GM18502 (cell line): Measurements from ENCODE around the gene CKAP2L.
"Not testable (repeated sequence)": the region's sequence is repeated elsewhere in the genome, so short reads cannot be mapped to it uniquely, and the experiment has no call there.

Experiments used
- ATAC-seq: cut with Tn5 transposase; IDR thresholded peaks from one replicate; pipeline ENCODE4 v1.9.1; 2021; ENCODE audit warnings: mild to moderate bottlenecking; ENCODE audit not compliant: unreplicated experiment, poor library complexity

Gene CKAP2L

GRCh38 chr2:112713585-112713925, 50.9 kb downstream of the CKAP2L start:
- no peak for ATAC-seq

- ATAC-seq, result no peak
Measured at GRCh38 chr2:112712903-112713584, 51.4 kb downstream of the CKAP2L start.

- ATAC-seq, result no peak
Measured at GRCh38 chr2:112712465-112712864, 51.9 kb downstream of the CKAP2L start.

DNA sequence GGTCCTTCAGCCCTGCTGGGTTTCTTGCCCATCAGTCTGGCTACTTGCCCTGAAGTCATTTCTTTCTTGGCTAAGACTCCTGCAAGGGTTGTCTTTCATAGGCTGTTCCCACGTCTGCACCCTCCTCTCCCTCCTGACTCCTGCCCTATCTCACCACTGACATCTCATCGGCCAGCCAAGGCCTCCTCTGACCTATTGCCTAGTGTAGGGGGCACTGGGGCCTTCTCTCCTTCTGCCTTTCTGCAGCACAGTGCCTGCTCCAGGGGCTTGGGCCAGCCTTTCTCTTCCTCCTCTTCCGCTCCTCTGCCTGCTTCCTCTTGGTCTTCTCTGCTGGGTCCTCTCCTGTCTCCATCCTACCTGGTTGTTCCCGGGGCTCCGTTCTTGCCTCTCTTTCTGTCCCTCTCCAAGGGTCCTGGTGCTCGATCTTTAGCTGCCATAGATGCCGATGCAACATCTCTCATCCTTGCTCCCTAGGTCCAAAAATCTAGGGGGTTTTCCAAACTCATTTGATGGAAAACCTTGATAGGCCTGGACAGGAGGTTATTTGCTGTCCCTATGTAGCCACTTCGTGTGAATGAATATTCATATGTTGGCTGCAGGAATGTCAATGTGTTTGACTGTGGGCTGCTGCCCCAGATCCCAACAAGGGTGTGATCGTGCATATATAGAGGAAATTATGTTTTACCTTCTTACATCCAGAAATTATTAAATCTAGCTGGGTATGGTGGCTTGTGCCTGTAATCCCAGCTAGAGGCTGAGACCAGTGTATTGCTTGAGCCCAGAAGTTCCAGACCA, 53.3 kb downstream of the CKAP2L start:
- ATAC-seq, result no peak

DNA sequence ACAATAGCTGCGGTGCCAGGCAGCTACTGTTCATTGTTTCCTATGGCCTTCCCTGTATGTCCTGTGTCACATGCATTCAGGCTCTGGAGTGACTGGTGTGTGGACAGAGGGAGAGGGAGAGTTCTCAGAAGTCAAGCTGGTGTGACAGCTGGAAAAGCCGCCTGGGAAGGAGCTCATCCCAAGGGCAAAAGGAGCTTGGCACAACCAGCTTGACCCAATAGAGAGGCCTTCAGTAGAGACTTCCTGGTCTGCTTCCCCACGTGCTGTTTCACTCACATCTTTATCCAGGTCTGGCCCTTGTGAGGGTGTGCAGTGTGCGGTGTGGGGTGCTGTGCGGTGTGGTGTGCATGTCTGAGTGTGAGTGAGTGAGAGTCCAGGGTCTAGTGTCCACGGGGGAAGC, 54.7 kb downstream of the CKAP2L start:
- ATAC-seq, result no peak

DNA sequence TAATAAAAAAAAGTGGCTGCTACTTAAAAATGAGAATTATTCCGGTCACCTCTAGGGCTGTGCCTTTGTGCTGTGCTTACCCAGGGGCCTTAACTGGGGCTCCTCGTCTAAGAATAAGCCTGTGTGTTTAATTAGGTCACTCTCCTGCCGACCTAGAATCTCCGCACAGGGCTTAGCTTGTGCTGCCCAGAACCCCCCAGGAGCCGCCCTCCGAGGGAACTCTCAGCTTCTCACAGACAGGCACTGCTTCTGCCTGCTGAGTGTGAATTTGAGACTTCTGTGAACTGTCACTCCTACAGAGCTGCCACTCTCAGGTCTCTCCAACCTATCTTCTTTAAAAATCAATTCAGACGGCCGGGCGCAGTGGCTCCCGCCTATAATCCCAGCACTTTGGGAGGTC, 55.4 kb downstream of the CKAP2L start:
- ATAC-seq, result no peak

DNA sequence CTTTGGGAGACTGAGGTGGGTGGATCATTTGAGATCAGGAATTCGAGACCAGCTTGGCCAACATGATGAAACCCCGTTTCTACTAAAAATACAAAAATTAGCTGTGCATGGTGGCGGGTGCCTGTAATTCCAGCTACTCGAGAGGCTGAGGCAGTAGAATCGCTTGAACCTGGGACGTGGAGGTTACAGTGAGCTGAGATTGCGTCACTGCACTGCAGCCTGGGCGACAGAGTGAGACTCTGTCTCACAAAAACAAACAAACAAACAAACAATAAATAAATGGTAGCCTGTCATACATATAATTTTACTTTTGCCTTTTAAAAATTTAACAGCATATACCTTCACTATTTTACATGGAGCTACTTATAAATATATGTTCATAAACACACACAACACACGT, 57.5 kb downstream of the CKAP2L start:
- ATAC-seq, result not testable (repeated sequence)

GRCh38 chr2:112706170-112706664, 58.2 kb downstream of the CKAP2L start:
- ATAC-seq, result peak; percentile 50

DNA sequence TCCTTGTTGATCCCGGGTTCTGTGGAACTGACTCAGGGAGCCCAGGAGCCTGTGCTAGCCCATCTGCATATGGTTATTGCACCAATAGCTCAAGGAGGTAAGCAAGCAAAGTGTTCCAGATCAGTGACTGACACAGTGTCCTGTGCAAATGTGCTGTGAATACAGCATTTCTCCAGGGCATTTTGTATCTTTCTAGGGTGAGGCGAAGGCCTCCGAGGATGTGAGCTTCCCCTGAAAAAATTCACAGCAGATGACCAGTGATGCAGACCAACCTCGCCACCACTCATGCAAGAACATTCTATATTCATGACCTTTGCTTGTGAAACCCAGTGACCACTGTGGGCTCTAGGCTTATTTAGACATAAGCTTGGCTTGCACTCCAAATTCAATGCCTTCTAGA, 58.8 kb downstream of the CKAP2L start:
- ATAC-seq, result no peak

- ATAC-seq, result no peak
Measured at GRCh38 chr2:112703684-112704083, 60.7 kb downstream of the CKAP2L start.

DNA sequence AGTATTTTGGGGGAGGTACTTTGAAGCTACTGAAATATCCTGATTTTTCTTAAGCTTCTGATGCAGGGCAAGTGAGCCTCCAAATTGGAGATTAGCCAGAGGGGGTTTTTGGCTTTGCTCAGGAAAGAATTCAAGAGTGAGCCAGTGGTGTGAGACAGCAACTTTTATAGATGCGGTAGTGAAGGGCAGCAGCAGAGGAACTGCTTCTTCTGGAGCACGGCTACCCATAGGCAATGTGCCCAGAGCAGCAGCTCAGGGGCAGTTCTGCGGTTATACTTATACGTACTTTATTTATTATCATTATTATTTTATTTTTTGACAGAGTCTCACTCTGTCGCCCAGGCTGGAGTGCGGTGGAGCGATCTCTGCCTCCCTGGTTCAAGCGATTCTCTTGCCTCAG, 63.4 kb downstream of the CKAP2L start:
- ATAC-seq, result no peak

GRCh38 chr2:112699984-112700667, 64.3 kb downstream of the CKAP2L start:
- ATAC-seq, result no peak

GRCh38 chr2:112698834-112699515, 65.4 kb downstream of the CKAP2L start:
- no peak for ATAC-seq

DNA sequence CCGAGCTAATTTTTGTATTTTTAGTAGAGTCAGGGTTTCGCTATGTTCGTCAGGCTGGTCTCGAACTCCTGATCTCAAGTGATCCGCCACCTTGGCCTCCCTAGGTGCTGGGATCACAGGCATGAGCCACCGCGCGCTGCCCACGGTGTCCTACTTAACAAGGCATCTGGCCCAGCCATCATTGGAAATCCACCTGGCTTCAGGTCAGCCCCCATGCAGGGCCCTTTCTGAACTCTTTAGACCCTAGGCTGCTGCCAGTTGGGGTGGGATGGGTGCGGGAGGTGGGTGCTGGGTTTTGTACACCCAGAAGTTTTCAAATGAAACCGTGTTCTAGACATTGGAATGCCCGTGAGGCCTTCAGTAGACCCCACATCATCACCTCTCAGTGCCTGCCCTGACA, 70.2 kb downstream of the CKAP2L start:
- no peak for ATAC-seq

DNA sequence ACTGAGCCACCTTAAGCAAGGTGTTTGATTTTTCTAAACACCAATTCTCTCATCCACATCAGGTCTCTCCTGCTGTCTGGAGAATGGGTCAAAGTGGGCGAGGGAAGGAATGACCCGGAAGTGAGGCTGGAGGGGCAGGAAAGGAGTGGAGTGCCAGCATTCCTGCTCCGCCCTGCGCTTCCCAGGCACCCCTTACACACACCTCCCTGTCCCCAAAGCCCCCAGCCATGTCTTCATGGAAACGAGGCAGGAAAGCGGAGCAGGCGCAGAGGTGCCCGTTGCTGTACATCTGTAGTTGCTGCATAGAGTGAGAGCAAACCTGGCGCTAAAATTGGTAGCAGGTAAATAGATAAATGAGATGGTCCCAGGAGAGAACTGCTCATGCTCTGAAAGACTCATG, 70.8 kb downstream of the CKAP2L start:
- no peak for ATAC-seq

DNA sequence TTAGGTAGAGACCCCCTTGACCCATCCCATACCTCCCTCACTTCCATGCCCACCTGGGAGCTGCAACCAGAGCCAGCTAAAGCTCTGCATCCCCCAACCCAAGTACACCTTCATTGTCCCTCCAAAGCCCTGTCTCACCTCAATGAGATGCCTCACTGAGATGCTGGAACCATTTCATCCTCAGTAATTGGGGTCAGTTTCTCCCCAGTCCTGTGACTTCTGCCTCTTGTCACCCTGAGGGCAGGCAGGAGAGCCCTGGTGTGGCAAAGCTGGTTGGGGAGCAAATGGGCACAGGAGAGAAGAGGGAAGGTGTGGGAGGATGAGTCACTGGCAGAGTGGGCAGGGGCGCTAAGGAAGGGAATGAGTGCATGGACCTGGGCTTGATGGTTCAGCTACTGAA, 71.5 kb downstream of the CKAP2L start:
- ATAC-seq, result no peak

GRCh38 chr2:112692495-112692911, 71.9 kb downstream of the CKAP2L start:
- ATAC-seq, result peak; percentile 84

- ATAC-seq, result no peak
Measured at GRCh38 chr2:112691881-112692281, 72.5 kb downstream of the CKAP2L start.

- ATAC-seq, result peak; percentile 56
Measured at GRCh38 chr2:112690853-112691401, 73.5 kb downstream of the CKAP2L start.

- no peak for ATAC-seq
Measured at GRCh38 chr2:112688086-112688880, 76.1 kb downstream of the CKAP2L start.
